Measurements from ENCODE around the gene SERPINE2.

DNA sequence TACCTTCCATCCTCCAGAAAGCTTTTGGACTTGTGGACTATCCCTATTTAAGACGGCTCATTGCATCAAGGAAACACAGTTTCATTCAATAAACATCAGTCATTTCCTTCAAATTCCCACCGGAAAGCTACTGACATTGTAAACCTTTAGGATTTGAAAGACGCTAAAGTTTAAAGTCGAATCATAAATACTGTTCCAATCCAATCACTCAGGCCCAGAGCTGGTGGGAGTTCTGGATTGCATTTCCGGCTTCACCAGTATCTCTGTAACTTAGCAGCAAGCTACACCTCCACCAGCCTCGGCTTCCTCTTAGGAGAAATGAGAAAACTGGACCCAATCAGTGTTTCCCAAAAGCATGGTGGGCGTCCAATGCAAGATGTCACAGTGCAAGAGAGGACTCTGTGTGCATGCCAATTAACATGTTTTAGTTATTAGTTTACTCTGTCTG lies 95.5 kb downstream of the SERPINE2 start:
- TF ChIP-seq EZH2 (IDR thresholded peaks at IDR 0.05; ENCODE audit: insufficient read depth, poor library complexity, severe bottlenecking) (no peak), EZH2phosphoT487 (IDR thresholded peaks at IDR 0.05; ENCODE audit: insufficient read depth, low read depth) (no peak)

Measured in GM23248 (cell line).